HEK293T (cell line): Measurements from ENCODE around the gene GADD45G.

Experiments used
- BHLHE40 ChIP-seq: fragments of 450-650 bp; IDR thresholded peaks from 2 replicates; pipeline ENCODE4 v1.6.1; 2016; ENCODE audit warnings: mild to moderate bottlenecking, moderate library complexity, borderline replicate concordance
- CTBP1 ChIP-seq: fragments of 450-650 bp; IDR thresholded peaks from 2 replicates; pipeline ENCODE4 v1.6.1; 2016; ENCODE audit warnings: borderline replicate concordance
- ELF4 ChIP-seq: fragments of 450-650 bp; IDR thresholded peaks from 2 replicates; pipeline ENCODE4 v1.6.1; 2017; ENCODE audit warnings: antibody characterized with exemption
- FOXK2 ChIP-seq: fragments of 450-650 bp; IDR thresholded peaks from 2 replicates; pipeline ENCODE4 v1.6.1; 2016; ENCODE audit warnings: mild to moderate bottlenecking
- FOXM1 ChIP-seq: fragments of 450-650 bp; IDR thresholded peaks from 2 replicates; pipeline ENCODE4 v1.6.1; 2017; ENCODE audit warnings: mild to moderate bottlenecking, borderline replicate concordance
- L3MBTL2 ChIP-seq: fragments of 450-650 bp; conservative IDR thresholded peaks from 2 replicates; pipeline ENCODE4 v1.6.1; 2016; ENCODE audit warnings: mild to moderate bottlenecking
- LEF1 ChIP-seq: fragments of 450-650 bp; IDR thresholded peaks from 2 replicates; pipeline ENCODE4 v1.6.1; 2017; ENCODE audit warnings: mild to moderate bottlenecking, borderline replicate concordance
- NFRKB ChIP-seq: fragments of 450-650 bp; IDR thresholded peaks from 2 replicates; pipeline ENCODE4 v1.6.1; 2016; ENCODE audit warnings: mild to moderate bottlenecking, moderate library complexity
- PKNOX1 ChIP-seq: fragments of 450-650 bp; IDR thresholded peaks from 2 replicates; pipeline ENCODE4 v1.6.1; 2016
- SP1 ChIP-seq: fragments of 450-650 bp; IDR thresholded peaks from 2 replicates; pipeline ENCODE4 v1.6.1; 2017
- TARDBP ChIP-seq: fragments of 450-650 bp; IDR thresholded peaks from 2 replicates; pipeline ENCODE4 v1.6.1; 2016
- ZNF384 ChIP-seq: fragments of 450-650 bp; IDR thresholded peaks from 2 replicates; pipeline ENCODE4 v1.6.1; 2016

GRCh38 chr9:89640361-89640760, 35.5 kb downstream of the GADD45G start:
- TF ChIP-seq PKNOX1 = no peak
- no peak for TF ChIP-seq FOXK2
- no peak for TF ChIP-seq TARDBP
- TF ChIP-seq ELF4 = no peak
- TF ChIP-seq FOXM1 = no peak
- TF ChIP-seq L3MBTL2 = no peak
- no peak for TF ChIP-seq NFRKB
- TF ChIP-seq ZNF384 = no peak
- no peak for TF ChIP-seq SP1
- TF ChIP-seq CTBP1 = no peak
- TF ChIP-seq BHLHE40 = no peak
- no peak for TF ChIP-seq LEF1
